Loucy (cell line): ENCODE measurements around the gene COQ7.

ENCODE experiments used
- CTCF ChIP-seq: fragments of 200-600 bp; sonication (generic); conservative IDR thresholded peaks from 2 replicates; pipeline ENCODE4 v1.5.1; 2014; ENCODE audit warnings: mild to moderate bottlenecking, antibody characterized with exemption, low read length
- EZH2phosphoT487 ChIP-seq: fragments of 200-600 bp; IDR thresholded peaks from 2 replicates; pipeline ENCODE4 v1.6.1; 2018; ENCODE audit warnings: antibody characterized with exemption, mild to moderate bottlenecking, moderate library complexity, borderline replicate concordance

GRCh38 chr16:19090916-19091315, 23.5 kb downstream of the COQ7 start:
- TF ChIP-seq CTCF (no peak), EZH2phosphoT487 (no peak)
